Activated T-cell treated with anti-CD3 and anti-CD28 coated beads for 1 hour (primary cell): ENCODE measurements around the gene RPAP3.

Experiments used
- DNase-seq: peaks from one replicate; pipeline ENCODE4 v3.0.0-alpha.2; 2020; ENCODE audit warnings: low read depth

Gene RPAP3

DNA sequence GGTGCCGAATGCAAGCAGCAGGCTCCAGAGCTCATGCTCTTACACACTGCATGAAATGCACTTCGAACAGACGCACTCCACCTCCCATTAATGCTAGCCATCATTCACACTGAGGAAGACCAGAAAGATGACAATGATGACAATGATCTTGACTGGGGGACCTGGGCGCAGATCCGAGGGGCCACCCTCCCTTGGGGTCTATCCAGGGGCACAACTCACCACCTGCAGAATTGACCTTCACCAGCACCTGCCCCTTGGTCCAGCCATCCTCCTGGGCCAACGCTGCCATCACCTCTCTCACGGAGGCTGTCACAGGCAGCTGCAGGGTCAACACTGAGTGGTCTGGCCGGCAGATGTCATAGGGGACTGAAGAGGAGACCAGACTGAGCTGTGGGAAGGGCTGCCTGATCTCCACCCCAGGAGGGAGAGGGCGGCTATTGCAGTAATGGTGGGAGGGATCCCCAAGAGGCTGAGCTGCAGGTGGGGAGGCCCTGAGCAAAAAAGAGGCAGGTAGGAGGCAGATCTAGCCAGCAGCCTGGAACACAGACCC is 37.6 kb upstream of the RPAP3 start:
- no peak for DNase-seq

- DNase-seq: peak; percentile 70
Observed at GRCh38 chr12:47742253-47742825, 36.5 kb upstream of the RPAP3 start.

DNA sequence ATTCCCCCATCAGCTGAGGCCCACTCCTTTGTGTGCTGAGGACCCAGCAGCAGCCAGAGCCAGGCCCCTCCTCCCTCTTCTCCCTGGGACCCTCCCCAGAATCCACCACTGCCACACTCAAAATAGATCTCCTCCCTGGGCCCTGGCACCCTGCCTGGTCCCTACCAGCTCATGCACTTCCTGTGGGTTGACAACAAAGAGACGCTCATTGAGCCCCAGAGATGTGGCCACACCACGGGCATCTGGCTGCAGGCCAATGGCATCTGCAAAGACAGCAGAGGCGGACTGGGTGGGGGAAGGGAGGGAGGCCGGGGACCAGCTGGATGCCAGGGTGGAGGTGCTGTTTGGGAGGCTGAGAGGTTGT is 35.5 kb upstream of the RPAP3 start:
- peak; percentile 57 for DNase-seq

- DNase-seq: no peak
Observed at GRCh38 chr12:47740606-47741339, 34.9 kb upstream of the RPAP3 start.

DNA sequence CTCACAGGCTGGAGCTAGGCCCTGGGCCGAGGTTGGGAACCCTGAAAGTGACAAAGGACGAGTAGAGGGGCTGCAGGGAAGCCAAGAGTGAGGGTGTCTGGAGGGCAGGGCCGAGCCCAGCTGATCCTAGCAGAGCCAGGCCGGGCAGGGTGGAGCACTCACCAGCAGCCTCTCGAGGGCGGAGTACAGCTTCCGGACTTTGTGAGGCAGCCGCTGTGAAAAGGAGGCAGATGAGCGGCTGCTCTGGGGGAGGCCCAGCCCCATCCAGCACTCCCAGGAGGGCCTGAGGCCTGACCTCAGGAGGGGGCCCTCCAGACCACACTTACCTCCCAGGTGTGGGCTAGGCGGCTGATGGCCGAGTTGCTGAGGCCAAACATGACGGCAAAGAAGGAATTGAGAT is 34.1 kb upstream of the RPAP3 start:
- no peak for DNase-seq

DNA sequence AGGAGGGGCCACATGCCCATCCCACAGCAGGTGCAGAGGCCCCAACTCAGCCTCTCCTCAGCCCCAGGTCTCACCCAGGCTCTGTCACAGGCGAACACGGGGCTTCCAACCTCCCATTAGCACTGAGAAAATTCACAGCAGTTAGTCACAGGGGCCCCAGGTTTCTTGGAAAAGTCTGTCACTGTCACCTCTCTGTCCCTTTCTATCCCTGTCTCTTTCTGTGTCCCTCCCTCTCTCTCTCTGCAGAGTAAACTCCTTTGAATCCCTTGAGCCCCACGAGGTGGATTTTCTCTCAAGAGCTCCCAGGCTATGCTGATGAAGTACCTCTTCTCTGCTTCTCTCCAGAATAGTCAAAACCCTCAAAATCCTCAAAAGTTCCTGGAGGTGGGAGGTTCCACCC is 33.5 kb upstream of the RPAP3 start:
- DNase-seq: no peak

DNA sequence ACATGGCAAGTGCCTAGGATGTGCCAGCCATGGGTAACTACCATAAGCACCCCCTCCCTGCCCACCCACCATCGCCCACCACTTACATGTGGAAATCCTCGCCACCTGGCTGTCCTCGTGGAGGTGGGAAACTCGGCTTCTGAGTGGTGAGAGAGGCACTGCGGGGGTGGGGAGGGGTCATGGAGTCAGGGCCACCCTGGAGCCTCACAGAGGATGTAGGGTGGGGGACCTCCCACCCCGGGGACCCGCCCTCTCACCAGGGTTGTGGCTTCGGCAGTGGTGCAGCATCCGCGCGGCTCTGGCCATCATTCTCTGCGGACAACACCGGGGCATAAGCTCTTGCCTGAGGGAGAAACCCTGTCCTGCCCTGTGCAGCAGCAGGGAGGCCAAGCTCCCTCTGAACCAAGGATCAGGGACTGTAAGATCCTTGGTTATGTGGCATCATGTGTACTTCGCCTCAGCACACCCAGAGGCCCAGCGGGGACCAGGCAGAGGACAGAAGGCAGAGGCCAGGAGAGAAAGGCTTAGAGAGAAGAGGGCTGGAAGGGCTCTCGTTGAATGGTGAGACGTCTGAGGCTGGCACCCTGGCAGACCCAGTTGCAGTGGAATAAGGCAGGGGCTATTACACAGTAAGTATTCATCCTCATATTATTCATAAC is 32.2 kb upstream of the RPAP3 start:
- no peak for DNase-seq

GRCh38 chr12:47736877-47737676 is 31.2 kb upstream of the RPAP3 start:
- no peak for DNase-seq

- no peak for DNase-seq
Observed at GRCh38 chr12:47736216-47736615, 30.4 kb upstream of the RPAP3 start.

DNA sequence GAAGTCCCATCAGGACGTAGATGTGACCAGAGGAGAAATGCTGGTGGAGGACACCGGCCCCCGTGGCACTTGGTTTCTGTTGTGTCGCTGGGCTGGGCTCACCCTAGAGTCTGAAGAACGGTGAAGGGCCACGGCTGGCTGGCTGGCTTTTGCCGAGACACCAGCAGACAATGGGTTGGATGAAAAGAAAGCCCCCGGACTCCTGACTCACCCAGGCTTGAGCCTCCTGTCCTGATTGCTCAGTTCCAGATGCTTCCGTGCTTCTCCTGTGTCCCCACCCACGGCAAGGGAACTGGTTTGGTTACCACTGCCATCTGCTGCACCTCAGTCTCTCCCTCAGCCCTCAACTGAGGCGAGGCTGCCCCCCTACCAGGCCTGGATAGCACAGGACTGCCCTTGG is 29.8 kb upstream of the RPAP3 start:
- DNase-seq: no peak

DNA sequence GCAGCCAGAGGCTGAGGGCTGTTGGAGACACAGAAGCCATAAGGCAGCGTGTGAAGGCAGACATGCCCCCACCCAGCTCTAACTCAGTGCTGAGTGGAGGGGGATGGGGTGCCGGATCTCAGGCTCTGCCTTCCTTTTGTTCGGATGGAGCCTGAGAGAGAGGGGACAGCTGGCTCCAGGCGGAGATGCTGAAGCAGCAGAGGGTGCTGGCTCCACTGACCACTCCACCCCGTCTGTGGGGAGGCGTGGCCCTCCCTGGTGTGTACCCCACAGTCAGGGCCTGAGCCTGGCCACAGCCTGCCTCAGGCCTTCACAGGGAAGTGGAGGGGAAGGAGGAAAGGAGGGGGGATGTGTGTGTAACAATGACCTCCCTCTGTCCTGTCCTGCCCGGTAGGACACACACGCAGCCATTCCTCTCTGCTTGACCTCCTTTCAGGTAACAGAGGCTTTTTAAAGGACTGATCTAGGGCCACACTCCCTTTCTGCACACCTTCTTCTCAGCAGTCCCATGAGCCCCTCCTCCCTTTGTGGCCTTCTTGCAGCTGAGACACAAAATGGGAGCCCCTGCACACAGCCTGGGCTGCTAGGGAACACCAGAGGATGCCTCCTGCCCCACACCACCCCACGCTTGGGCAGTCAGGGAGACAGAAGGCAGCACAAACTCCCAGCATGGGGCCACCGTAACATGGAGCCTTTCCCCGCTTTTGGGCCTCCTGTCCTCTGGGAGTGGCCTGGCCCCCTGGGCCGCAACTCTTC is 29.1 kb upstream of the RPAP3 start:
- no peak for DNase-seq

DNA sequence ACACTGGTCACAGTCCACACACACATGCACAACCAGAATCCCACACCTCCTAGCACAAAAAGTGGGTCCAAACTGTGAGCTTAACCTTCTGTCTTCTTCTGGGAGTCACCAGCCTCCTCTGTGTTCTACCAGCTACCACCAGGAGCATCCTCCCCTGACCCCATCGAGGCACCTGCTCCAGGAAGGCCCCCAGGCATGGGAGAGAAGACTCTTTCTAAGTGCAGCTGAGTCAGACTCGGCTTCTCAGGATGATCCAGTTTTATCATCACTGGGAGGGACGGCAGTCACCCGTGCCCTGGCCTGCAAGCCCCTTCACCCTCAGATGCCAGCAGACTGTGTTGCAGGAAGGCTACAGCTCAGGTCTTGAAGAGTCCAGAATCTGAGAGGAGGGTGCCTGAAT is 27.3 kb upstream of the RPAP3 start:
- DNase-seq: no peak

GRCh38 chr12:47732504-47732903 is 26.7 kb upstream of the RPAP3 start:
- no peak for DNase-seq

- DNase-seq: no peak
Observed at GRCh38 chr12:47731723-47732122, 25.9 kb upstream of the RPAP3 start.

- DNase-seq: no peak
Observed at GRCh38 chr12:47730341-47730744, 24.5 kb upstream of the RPAP3 start.

DNA sequence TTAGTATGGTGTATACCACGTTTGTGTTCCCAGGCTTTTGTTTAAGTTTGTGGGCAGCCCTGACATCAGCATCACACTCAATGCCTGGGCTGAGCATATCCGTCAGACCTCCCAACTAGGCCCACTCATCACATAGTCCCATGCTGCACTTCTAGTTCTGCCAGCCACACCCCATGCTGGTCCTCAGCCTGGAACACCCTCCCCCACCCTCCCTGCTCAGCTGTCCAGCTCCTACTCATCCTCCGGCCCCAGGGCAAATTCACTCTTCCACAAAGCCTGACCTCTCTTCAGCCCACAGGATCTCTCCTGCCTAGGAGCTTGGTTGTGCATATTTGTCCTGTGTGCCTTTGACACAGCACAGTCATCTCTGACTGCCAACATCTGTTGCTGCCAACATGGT is 23.4 kb upstream of the RPAP3 start:
- no peak for DNase-seq

GRCh38 chr12:47725893-47726292 is 20.1 kb upstream of the RPAP3 start:
- DNase-seq: no peak

GRCh38 chr12:47725091-47725772 is 19.4 kb upstream of the RPAP3 start, which contains the start of gene ENDOU:
ENDOU (minus strand) TSS chr12:47725490; CDS start chr12:47725413, 77 bp downstream.
- no peak for DNase-seq

- DNase-seq: no peak
Observed at GRCh38 chr12:47722941-47723631, 17.3 kb upstream of the RPAP3 start.

- no peak for DNase-seq
Observed at GRCh38 chr12:47722136-47722834, 16.5 kb upstream of the RPAP3 start.
